ENCODE measurements around the gene CACNA2D3.

DNA sequence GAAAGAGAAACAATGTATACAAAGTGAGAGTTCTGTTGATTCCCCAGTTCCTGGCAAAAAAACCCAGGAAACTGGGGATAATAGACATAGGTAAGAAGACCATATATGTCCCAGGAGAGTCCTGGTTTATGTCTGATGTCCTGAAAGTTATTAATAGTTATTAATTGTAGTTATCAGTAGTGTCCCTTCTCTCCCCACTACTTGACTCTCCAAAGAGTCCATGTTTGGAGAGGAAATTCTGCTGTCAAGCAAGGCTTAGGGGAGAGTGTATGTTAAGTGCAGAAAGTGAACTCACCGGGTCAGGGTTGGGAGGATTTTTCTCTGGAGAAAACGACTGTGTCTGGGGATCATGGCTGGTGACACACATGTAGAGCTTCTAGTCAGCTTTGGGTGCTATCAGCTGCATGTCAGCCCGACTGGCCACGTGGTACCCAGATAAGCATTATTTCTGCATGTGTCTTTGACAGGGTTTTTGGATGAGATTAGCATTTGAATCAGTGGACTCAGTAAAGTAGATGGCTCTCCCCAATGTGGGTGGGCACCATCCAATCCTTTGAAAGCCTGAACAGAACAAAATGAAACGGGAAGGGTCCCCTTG, 80.4 kb downstream of the CACNA2D3 start:
- TF ChIP-seq, protein P1, sequence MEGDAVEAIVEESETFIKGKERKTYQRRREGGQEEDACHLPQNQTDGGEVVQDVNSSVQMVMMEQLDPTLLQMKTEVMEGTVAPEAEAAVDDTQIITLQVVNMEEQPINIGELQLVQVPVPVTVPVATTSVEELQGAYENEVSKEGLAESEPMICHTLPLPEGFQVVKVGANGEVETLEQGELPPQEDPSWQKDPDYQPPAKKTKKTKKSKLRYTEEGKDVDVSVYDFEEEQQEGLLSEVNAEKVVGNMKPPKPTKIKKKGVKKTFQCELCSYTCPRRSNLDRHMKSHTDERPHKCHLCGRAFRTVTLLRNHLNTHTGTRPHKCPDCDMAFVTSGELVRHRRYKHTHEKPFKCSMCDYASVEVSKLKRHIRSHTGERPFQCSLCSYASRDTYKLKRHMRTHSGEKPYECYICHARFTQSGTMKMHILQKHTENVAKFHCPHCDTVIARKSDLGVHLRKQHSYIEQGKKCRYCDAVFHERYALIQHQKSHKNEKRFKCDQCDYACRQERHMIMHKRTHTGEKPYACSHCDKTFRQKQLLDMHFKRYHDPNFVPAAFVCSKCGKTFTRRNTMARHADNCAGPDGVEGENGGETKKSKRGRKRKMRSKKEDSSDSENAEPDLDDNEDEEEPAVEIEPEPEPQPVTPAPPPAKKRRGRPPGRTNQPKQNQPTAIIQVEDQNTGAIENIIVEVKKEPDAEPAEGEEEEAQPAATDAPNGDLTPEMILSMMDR (IDR thresholded peaks at IDR 0.05; ENCODE audit: insufficient read depth, low read depth, low read length): no peak
- no peak for TF ChIP-seq EZH2 (IDR thresholded peaks at IDR 0.05; ENCODE audit: insufficient read depth, low read length)
